Liver (tissue), 9 donors: Measurements from ENCODE around the gene DGCR2. TPM values are rescaled to one million over a fixed set of nuclear protein-coding genes. Genes with fewer than 3 reads are reported as not detected.

Experiments used
- DNase-seq: peaks from one replicate; pipeline ENCODE4 v3.0.0-alpha.2; 2017; ENCODE audit warnings: low spot score
- H3K27ac ChIP-seq, 2 donors: one replicate each; pipeline ENCODE4 v1.7.0; 2013; ENCODE audit warnings: inconsistent platforms in 2 of 2, low read length in 2 of 2, control low read depth in 1 of 2, low read depth in 1 of 2, mild to moderate bottlenecking in 1 of 2
- H3K27me3 ChIP-seq, 4 donors: one replicate each; pipeline versions ENCODE4 v1.6.1 to v1.7.0; 2013; ENCODE audit warnings: low read length in 3 of 4, inconsistent platforms in 1 of 4, mild to moderate bottlenecking in 1 of 4, moderate library complexity in 1 of 4; ENCODE audit not compliant: control insufficient read depth in 4 of 4, insufficient read depth in 4 of 4
- H3K36me3 ChIP-seq, 4 donors: one replicate each; pipeline versions ENCODE4 v1.6.1 to v1.7.0; 2013; ENCODE audit warnings: low read length in 3 of 4, mild to moderate bottlenecking in 3 of 4, low read depth in 1 of 4, moderate library complexity in 1 of 4; ENCODE audit not compliant: control insufficient read depth in 4 of 4, insufficient read depth in 3 of 4
- H3K4me1 ChIP-seq, 4 donors: one replicate each; pipeline versions ENCODE4 v1.6.1 to v1.7.0; 2013; ENCODE audit warnings: low read length in 3 of 4, mild to moderate bottlenecking in 3 of 4, moderate library complexity in 1 of 4; ENCODE audit not compliant: control insufficient read depth in 4 of 4, insufficient read depth in 4 of 4
- H3K4me3 ChIP-seq, 3 donors: one replicate each; pipeline versions ENCODE4 v1.6.1 to v1.7.0; 2013; ENCODE audit warnings: low read length in 3 of 3, control low read depth in 1 of 3, low read depth in 1 of 3, mild to moderate bottlenecking in 1 of 3
- H3K9ac ChIP-seq, 2 donors: one replicate each; pipeline ENCODE4 v1.7.0; 2013; ENCODE audit warnings: low read length in 2 of 2, mild to moderate bottlenecking in 2 of 2, moderate library complexity in 2 of 2, control low read depth in 1 of 2, low read depth in 1 of 2
- H3K9me3 ChIP-seq, 4 donors: one replicate each; pipeline versions ENCODE4 v1.6.1 to v1.7.0; 2013; ENCODE audit warnings: low read length in 3 of 4; ENCODE audit not compliant: control insufficient read depth in 4 of 4
- EGR1 ChIP-seq, 2 donors: IDR thresholded peaks; 2 replicates each; pipeline ENCODE4 v1.6.1; 2016 to 2018; ENCODE audit warnings: antibody characterized with exemption in 2 of 2, low read depth in 2 of 2
- FOXA1 ChIP-seq: IDR thresholded peaks from 2 replicates; pipeline ENCODE4 v1.6.1; 2016; ENCODE audit warnings: antibody characterized with exemption
- FOXA2 ChIP-seq: IDR thresholded peaks from 2 replicates; pipeline ENCODE4 v1.6.1; 2016; ENCODE audit warnings: antibody characterized with exemption
- GABPA ChIP-seq, 2 donors: IDR thresholded peaks in 1 of 2; conservative IDR thresholded peaks in 1 of 2; 2 replicates each; pipeline ENCODE4 v1.6.1; 2016; ENCODE audit warnings: antibody characterized with exemption in 2 of 2, mild to moderate bottlenecking in 1 of 2, moderate library complexity in 1 of 2
- HNF4A ChIP-seq, 2 donors: conservative IDR thresholded peaks; 2 replicates each; pipeline ENCODE4 v1.6.1; 2016; ENCODE audit warnings: antibody characterized with exemption in 2 of 2, mild to moderate bottlenecking in 2 of 2
- HNF4G ChIP-seq: IDR thresholded peaks from 2 replicates; pipeline ENCODE4 v1.6.1; 2016; ENCODE audit warnings: antibody characterized with exemption
- JUND ChIP-seq, 2 donors: IDR thresholded peaks; 2 replicates each; pipeline ENCODE4 v1.6.1; 2016; ENCODE audit warnings: antibody characterized with exemption in 2 of 2
- MAX ChIP-seq: IDR thresholded peaks from 2 replicates; pipeline ENCODE4 v1.6.1; 2016; ENCODE audit warnings: antibody characterized with exemption
- NR2F2 ChIP-seq: IDR thresholded peaks from 2 replicates; pipeline ENCODE4 v1.6.1; 2016; ENCODE audit warnings: antibody characterized with exemption
- RAD21 ChIP-seq, 2 donors: IDR thresholded peaks; 2 replicates each; pipeline ENCODE4 v1.6.1; 2016; ENCODE audit warnings: antibody characterized with exemption in 2 of 2, mild to moderate bottlenecking in 2 of 2
- RXRA ChIP-seq, 2 donors: IDR thresholded peaks; 2 replicates each; pipeline ENCODE4 v1.6.1; 2017 to 2018; ENCODE audit warnings: antibody characterized with exemption in 2 of 2, mild to moderate bottlenecking in 1 of 2
- SP1 ChIP-seq: IDR thresholded peaks from 2 replicates; pipeline ENCODE4 v1.6.1; 2018; ENCODE audit warnings: antibody characterized with exemption, mild to moderate bottlenecking
- TAF1 ChIP-seq: conservative IDR thresholded peaks from 2 replicates; pipeline ENCODE4 v1.6.1; 2016; ENCODE audit warnings: antibody characterized with exemption, mild to moderate bottlenecking
- YY1 ChIP-seq: IDR thresholded peaks from 2 replicates; pipeline ENCODE4 v1.6.1; 2016; ENCODE audit warnings: antibody characterized with exemption, mild to moderate bottlenecking
- WGBS: extraction: QIAGEN DNeasy Blood & Tissue Kit; methylation state at CpG from one replicate; pipeline ENCODE4 v1.1.7; 2013; 5-methylcytosine and 5-hydroxymethylcytosine counted together
- polyA plus RNA-seq, 2 donors: library from polyadenylated mRNA; stranded (reverse) in 1 of 2; unstranded in 1 of 2; fragments of 200-250 nt in 1 of 2; fragments of >200 nt in 1 of 2; fragmentation: Nextera tagmentation in 1 of 2; extraction: Ambion mirVana in 1 of 2; gene quantifications; one replicate each; pipeline versions ENCODE4 v1.2.1 to v1.2.3, GENCODE V29; 2013 to 2015
- total RNA-seq, 2 donors: library from RNA; depleted of rRNA; stranded (reverse); fragments of >200 nt; gene quantifications; one replicate each; pipeline ENCODE4 v1.2.3, GENCODE V29; 2014
- TF ChIP-seq, protein P1 (sequence below): IDR thresholded peaks from 2 replicates; pipeline ENCODE4 v1.6.1; 2016; ENCODE audit warnings: antibody characterized with exemption, mild to moderate bottlenecking
- TF ChIP-seq, protein P2 (sequence below): fragments of 150-350 bp; IDR thresholded peaks from 2 replicates; pipeline ENCODE4 v1.5.1; 2017; ENCODE audit warnings: improper control_type of control experiment, low read depth, low read length; ENCODE audit not compliant: missing input control
- TF ChIP-seq, protein P3 (sequence below): IDR thresholded peaks from 2 replicates; pipeline ENCODE4 v1.6.1; 2016; ENCODE audit warnings: antibody characterized with exemption
- TF ChIP-seq, protein P4 (sequence below): IDR thresholded peaks from 2 replicates; pipeline ENCODE4 v1.6.1; 2016; ENCODE audit warnings: antibody characterized with exemption
- donor health status: healthy.
- donor health status: healthy.
- donor health status: healthy.
- donor health status: healthy.
- donor health status: healthy.

Gene DGCR2
- total and polyA plus RNA-seq, 4 donors: 11.2 to 30.0 (median 21.1) TPM

GRCh38 chr22:19119949-19120348 is 2.3 kb downstream of the DGCR2 start:
- Histone ChIP-seq H3K4me3 (no peak overlapping the region), H3K36me3 (no peaks in the 10 kb centered on the region), H3K9me3 (no peaks in the 10 kb centered on the region), H3K9ac (no peak overlapping the region), H3K4me1 (peaks cover 17 to 47% (median 40%) of the 10 kb centered on the region in 4 donors), H3K27ac (no peak overlapping the region), H3K27me3 (no peaks in the 10 kb centered on the region)
- TF ChIP-seq RXRA (IDR thresholded peaks at IDR 0.05) (no peak), NR2F2 (no peak), JUND (IDR thresholded peaks at IDR 0.05) (no peak), MAX (no peak), HNF4G (no peak), TAF1 (no peak), FOXA2 (no peak), HNF4A (conservative IDR thresholded peaks at IDR 0.05) (no peak), SP1 (no peak), RAD21 (IDR thresholded peaks at IDR 0.05) (no peak), FOXA1 (no peak), YY1 (no peak), GABPA (IDR thresholded peaks at IDR 0.05 in 1 of 2, conservative IDR thresholded peaks at IDR 0.05 in 1 of 2) (no peak), EGR1 (IDR thresholded peaks at IDR 0.05; ENCODE audit: low read depth in 2 of 2) (no peak)
- TF ChIP-seq, protein P1, sequence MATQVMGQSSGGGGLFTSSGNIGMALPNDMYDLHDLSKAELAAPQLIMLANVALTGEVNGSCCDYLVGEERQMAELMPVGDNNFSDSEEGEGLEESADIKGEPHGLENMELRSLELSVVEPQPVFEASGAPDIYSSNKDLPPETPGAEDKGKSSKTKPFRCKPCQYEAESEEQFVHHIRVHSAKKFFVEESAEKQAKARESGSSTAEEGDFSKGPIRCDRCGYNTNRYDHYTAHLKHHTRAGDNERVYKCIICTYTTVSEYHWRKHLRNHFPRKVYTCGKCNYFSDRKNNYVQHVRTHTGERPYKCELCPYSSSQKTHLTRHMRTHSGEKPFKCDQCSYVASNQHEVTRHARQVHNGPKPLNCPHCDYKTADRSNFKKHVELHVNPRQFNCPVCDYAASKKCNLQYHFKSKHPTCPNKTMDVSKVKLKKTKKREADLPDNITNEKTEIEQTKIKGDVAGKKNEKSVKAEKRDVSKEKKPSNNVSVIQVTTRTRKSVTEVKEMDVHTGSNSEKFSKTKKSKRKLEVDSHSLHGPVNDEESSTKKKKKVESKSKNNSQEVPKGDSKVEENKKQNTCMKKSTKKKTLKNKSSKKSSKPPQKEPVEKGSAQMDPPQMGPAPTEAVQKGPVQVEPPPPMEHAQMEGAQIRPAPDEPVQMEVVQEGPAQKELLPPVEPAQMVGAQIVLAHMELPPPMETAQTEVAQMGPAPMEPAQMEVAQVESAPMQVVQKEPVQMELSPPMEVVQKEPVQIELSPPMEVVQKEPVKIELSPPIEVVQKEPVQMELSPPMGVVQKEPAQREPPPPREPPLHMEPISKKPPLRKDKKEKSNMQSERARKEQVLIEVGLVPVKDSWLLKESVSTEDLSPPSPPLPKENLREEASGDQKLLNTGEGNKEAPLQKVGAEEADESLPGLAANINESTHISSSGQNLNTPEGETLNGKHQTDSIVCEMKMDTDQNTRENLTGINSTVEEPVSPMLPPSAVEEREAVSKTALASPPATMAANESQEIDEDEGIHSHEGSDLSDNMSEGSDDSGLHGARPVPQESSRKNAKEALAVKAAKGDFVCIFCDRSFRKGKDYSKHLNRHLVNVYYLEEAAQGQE: no peak
- TF ChIP-seq, protein P2, sequence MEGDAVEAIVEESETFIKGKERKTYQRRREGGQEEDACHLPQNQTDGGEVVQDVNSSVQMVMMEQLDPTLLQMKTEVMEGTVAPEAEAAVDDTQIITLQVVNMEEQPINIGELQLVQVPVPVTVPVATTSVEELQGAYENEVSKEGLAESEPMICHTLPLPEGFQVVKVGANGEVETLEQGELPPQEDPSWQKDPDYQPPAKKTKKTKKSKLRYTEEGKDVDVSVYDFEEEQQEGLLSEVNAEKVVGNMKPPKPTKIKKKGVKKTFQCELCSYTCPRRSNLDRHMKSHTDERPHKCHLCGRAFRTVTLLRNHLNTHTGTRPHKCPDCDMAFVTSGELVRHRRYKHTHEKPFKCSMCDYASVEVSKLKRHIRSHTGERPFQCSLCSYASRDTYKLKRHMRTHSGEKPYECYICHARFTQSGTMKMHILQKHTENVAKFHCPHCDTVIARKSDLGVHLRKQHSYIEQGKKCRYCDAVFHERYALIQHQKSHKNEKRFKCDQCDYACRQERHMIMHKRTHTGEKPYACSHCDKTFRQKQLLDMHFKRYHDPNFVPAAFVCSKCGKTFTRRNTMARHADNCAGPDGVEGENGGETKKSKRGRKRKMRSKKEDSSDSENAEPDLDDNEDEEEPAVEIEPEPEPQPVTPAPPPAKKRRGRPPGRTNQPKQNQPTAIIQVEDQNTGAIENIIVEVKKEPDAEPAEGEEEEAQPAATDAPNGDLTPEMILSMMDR: no peak
- TF ChIP-seq, protein P3, sequence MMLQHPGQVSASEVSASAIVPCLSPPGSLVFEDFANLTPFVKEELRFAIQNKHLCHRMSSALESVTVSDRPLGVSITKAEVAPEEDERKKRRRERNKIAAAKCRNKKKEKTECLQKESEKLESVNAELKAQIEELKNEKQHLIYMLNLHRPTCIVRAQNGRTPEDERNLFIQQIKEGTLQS: no peak
- TF ChIP-seq, protein P4, sequence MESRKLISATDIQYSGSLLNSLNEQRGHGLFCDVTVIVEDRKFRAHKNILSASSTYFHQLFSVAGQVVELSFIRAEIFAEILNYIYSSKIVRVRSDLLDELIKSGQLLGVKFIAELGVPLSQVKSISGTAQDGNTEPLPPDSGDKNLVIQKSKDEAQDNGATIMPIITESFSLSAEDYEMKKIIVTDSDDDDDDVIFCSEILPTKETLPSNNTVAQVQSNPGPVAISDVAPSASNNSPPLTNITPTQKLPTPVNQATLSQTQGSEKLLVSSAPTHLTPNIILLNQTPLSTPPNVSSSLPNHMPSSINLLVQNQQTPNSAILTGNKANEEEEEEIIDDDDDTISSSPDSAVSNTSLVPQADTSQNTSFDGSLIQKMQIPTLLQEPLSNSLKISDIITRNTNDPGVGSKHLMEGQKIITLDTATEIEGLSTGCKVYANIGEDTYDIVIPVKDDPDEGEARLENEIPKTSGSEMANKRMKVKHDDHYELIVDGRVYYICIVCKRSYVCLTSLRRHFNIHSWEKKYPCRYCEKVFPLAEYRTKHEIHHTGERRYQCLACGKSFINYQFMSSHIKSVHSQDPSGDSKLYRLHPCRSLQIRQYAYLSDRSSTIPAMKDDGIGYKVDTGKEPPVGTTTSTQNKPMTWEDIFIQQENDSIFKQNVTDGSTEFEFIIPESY: no peak
- WGBS: 86% methylated on average over 8 of the region's 8 CpGs
- no peak for DNase-seq
